Pancreas (tissue), 10 donors: ENCODE data around the gene EFCAB12. TPM values are rescaled to one million over a fixed set of nuclear protein-coding genes. Genes with fewer than 3 reads are reported as not detected.
"Not testable (repeated sequence)": the region's sequence is repeated elsewhere in the genome, so short reads cannot be mapped to it uniquely, and the experiment has no call there.

ENCODE experiments used
- ATAC-seq, 4 donors: fragments of 200-7000 bp; cut with Tn5 transposase; one replicate each; pipeline versions ENCODE4 v1.8.0 to v1.9.1; 2020; ENCODE audit warnings: mild to moderate bottlenecking in 4 of 4, moderate library complexity in 4 of 4
- DNase-seq, 6 donors: peaks; one replicate each; pipeline ENCODE4 v3.0.0-alpha.2; 2020
- FAIRE-seq: peaks from 2 replicates; lab custom pipeline; 2012; peaks lifted over from hg19 to GRCh38; lab: Jason Lieb, UNC
- H3K27ac ChIP-seq, 4 donors: fragments of 200-600 bp; sonication (generic); 1 replicate in 3 of 4; 2 replicates in 1 of 4; pipeline versions ENCODE4 v1.5.0 to v1.8.0; 2020
- H3K27me3 ChIP-seq, 4 donors: fragments of 200-600 bp; one replicate each; pipeline ENCODE4 v1.8.0; 2021
- H3K36me3 ChIP-seq, 3 donors: fragments of 200-600 bp; sonication (generic) in 1 of 3; one replicate each; pipeline versions ENCODE4 v1.5.0 to v1.8.0; 2020 to 2021
- H3K4me1 ChIP-seq, 3 donors: fragments of 200-600 bp; one replicate each; pipeline ENCODE4 v1.8.0; 2021
- H3K4me3 ChIP-seq, 4 donors: fragments of 200-600 bp; sonication (generic) in 2 of 4; one replicate each; pipeline versions ENCODE4 v1.5.0 to v1.8.0; 2020 to 2021
- H3K9me3 ChIP-seq, 4 donors: fragments of 200-600 bp; one replicate each; pipeline ENCODE4 v1.8.0; 2021
- WGBS, 2 donors: extraction: QIAGEN DNeasy Blood & Tissue Kit; methylation state at CpG; one replicate each; pipeline ENCODE4 v1.1.7; 2013; 5-methylcytosine and 5-hydroxymethylcytosine counted together
- intact Hi-C, 3 donors: fragments of 100-400 bp; cut with DNase I; formaldehyde crosslinking; loops; one replicate each; pipeline versions ENCODE4 v1.11.1 to v1.14.2; 2022
- polyA plus RNA-seq, 2 donors: library from polyadenylated mRNA; stranded (reverse); fragments of 200-250 nt; gene quantifications; one replicate each; pipeline ENCODE4 v1.2.3, GENCODE V29; 2013
- total RNA-seq, 6 donors: library from RNA; stranded (reverse); fragmentation: NEBNext Ultra II Directional in 4 of 6; extraction: Animal tissue kit (Norgen Biotek cat#: 25700) in 4 of 6; gene quantifications; one replicate each; pipeline versions ENCODE4 v1.2.1 to v1.2.4, GENCODE V29; 2021 to 2023
- TF ChIP-seq, protein P1 (sequence below), 4 donors: fragments of 200-600 bp; sonication (generic) in 3 of 4; IDR thresholded peaks; one replicate each; pipeline versions ENCODE4 v1.5.0 to v1.8.0; 2021; ENCODE audit warnings: antibody characterized with exemption in 4 of 4
- donor health status: healthy with polysubstance abuse.
- donor health status: DM: no; HTN: no; CAD: no; lungs with moderate emphysema.
- donor health status: DM: no; HTN: no; CAD: no.
- donor health status: control.
- donor health status: control.
- donor health status: Bipolar disorder and iron deficiency.
- donor health status: DM: yes; HTN: yes; CAD: no.
- donor health status: DM: no; HTN: no; CAD: no.
- donor health status: DM: no; HTN: no; CAD: no.
- donor health status: DM: yes; HTN: yes; CAD: no.

The EFCAB12 gene
- total and polyA plus RNA-seq, 8 donors, result 0.43 to 2.0 (median 0.89) TPM

DNA sequence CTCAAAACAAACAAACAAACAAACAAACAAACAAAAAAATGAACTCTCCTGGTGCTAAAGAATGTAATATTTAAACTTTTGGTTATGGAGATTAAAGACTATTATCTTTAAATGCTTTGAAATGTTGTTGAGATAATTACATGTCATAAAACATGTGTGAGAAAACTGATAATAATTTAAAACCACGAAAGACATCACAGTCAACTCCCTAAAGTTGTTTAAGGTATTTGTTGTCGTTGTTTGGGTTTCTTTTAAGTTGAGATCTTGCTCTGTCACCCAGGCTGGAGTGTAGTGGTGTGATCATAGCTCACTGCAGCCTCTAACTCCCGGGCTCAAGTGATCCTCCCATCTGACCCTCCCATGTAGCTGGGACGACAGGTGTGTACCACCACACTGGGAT, 12.0 kb downstream of the EFCAB12 start:
- Histone ChIP-seq H3K27ac (no peak overlapping the region), H3K27me3 (no peaks in the 10 kb centered on the region), H3K9me3 (no peaks in the 10 kb centered on the region), H3K36me3 (no peaks in the 10 kb centered on the region), H3K4me1 (no peaks in the 10 kb centered on the region), H3K4me3 (no peak overlapping the region)
- WGBS, 2 donors, result 74 to 79% methylated on average over 4 of the region's 4 CpGs
- FAIRE-seq (no peak), ATAC-seq (no peak), DNase-seq (no peak)
- TF ChIP-seq, protein P1, sequence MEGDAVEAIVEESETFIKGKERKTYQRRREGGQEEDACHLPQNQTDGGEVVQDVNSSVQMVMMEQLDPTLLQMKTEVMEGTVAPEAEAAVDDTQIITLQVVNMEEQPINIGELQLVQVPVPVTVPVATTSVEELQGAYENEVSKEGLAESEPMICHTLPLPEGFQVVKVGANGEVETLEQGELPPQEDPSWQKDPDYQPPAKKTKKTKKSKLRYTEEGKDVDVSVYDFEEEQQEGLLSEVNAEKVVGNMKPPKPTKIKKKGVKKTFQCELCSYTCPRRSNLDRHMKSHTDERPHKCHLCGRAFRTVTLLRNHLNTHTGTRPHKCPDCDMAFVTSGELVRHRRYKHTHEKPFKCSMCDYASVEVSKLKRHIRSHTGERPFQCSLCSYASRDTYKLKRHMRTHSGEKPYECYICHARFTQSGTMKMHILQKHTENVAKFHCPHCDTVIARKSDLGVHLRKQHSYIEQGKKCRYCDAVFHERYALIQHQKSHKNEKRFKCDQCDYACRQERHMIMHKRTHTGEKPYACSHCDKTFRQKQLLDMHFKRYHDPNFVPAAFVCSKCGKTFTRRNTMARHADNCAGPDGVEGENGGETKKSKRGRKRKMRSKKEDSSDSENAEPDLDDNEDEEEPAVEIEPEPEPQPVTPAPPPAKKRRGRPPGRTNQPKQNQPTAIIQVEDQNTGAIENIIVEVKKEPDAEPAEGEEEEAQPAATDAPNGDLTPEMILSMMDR (IDR thresholded peaks at IDR 0.05), result no peak
- intact Hi-C loops, result no loop called here

DNA sequence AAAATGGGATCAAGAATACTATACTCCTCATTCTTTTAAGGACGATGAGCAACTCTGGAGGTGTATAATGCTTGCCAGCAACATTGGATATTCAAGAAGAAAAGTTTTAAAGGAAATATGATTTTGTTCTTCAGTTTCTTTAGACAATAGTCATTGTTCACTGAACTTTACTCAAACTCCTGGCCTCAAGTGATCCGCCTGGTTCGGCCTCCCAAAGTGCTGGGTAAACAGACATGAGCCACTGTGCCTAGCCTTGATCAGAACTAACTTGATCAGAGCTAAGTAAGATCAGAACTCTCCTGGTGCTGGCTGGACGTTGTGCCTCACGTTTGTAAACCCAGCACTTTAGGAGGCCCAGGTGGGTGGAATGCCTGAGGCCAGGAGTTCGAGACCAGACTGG, 12.6 kb downstream of the EFCAB12 start:
- Histone ChIP-seq H3K4me1 (no peaks in the 10 kb centered on the region), H3K9me3 (no peaks in the 10 kb centered on the region), H3K27ac (no peak overlapping the region), H3K4me3 (no peak overlapping the region), H3K36me3 (no peaks in the 10 kb centered on the region), H3K27me3 (no peaks in the 10 kb centered on the region)
- ATAC-seq (no peak), FAIRE-seq (no peak), DNase-seq (no peak)
- intact Hi-C loops, result no loop called here
- TF ChIP-seq, protein P1 (IDR thresholded peaks at IDR 0.05), result no peak
- WGBS, 2 donors, result 75 to 83% methylated on average over 6 of the region's 6 CpGs

DNA sequence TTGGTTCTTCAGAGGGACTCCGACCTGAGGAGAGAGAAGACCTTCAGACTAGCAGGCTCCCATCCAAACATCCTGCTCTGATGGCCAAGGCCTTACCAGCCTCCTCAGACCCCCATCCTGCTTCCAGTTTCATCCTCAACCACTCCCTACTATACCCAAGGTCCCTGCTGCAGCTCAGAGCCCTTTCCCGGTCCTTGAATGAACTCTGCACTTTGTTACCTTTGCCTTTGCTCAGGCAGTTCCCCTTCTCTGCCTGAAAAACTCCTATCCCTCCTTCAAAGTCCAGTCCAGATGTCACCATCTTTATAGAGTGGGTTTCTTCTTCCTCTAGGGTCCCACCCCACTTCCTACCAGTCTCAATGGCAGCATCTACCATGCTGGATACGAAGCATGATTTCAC, 13.1 kb downstream of the EFCAB12 start:
- 75 to 78% methylated on average over 3 of the region's 3 CpGs for WGBS, 2 donors
- no peaks in the 10 kb centered on the region for H3K4me1 ChIP-seq
- FAIRE-seq (no peak), DNase-seq (no peak), ATAC-seq (no peak)
- H3K27me3 ChIP-seq, result no peaks in the 10 kb centered on the region
- TF ChIP-seq, protein P1 (IDR thresholded peaks at IDR 0.05), result no peak
- H3K9me3 ChIP-seq, result no peaks in the 10 kb centered on the region
- H3K4me3 ChIP-seq, result no peak overlapping the region
- intact Hi-C loops, result no loop called here
- H3K27ac ChIP-seq, result no peak overlapping the region
- no peaks in the 10 kb centered on the region for H3K36me3 ChIP-seq

DNA sequence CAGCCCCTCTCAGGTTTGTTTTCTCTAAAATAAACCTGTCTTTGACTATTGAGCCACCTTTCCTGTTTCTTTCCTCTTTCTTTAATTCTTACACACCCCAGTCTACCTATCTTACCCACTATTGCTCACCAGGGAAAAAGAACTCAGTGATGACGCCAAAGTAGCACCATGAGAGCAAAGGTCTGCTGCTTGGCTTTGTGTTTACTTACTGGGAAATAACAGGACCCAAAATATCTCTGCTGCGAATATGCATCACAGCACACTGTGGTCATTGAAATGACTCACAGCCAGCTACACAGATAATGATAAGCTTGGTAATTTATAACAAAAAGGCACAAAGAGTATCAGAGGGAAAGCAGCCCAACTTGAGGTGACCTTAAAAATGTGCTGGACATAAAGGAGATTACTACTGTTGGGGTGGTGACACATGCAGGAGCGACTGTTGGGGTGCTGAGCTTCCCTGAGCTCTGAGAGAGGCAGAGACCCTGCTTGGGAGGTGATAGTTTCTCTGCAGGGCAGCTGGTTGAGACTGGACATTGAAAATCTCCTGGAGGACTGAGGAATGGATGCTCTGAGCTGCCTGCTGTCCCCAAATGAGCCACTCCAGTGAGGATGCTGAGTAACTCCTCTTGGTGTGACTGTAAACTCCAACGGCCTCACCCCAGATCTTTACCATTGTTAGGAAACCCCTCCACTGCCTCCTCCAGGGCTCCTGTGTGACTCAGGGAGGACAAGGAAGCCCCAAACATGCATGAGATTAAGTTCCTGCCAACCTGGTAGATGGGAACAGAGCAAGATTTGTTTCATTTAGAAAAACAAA, 14.5 kb downstream of the EFCAB12 start:
- intact Hi-C loops, result no loop called here
- ATAC-seq (peak; percentile 76 to 84 (median 79)), DNase-seq (peak in 1 of 6 donors; percentile 30), FAIRE-seq (no peak)
- TF ChIP-seq, protein P1 (IDR thresholded peaks at IDR 0.05), result no peak
- Histone ChIP-seq H3K4me3 (no peak overlapping the region), H3K27me3 (no peaks in the 10 kb centered on the region), H3K27ac (peak overlapping the region in 1 of 4 donors; percentile 57), H3K4me1 (no peaks in the 10 kb centered on the region), H3K36me3 (no peaks in the 10 kb centered on the region), H3K9me3 (no peaks in the 10 kb centered on the region)
- WGBS, 2 donors, result 44 to 57% methylated on average over 4 of the region's 4 CpGs

DNA sequence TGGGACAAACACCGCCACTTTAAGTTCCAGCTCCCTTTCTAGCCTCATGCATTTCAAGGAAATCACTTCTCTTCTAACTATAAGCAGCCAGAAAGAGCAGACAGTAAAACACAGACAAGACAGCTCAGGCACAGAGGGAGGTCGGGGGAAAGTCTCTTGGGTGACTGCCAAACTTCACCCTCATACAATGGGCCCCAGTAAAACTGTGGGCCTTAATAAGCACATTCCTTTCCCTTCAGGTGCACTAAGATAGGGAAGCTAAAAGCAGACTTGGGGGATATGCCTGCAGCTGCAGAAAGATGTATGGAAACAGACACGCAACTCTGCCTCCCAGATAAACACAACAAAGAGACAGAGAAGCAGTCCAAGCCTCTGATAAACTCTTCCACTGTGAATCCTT, 15.2 kb downstream of the EFCAB12 start:
- DNase-seq, FAIRE-seq, H3K36me3 ChIP-seq, H3K4me1 ChIP-seq, H3K4me3 ChIP-seq, ATAC-seq, H3K27me3 ChIP-seq, intact Hi-C loops, H3K9me3 ChIP-seq: not testable (repeated sequence)
- H3K27ac ChIP-seq, result peak overlapping the region in 1 of 4 donors; percentile 57
- 73 to 76% methylated on average over 3 of the region's 3 CpGs for WGBS, 2 donors
